ENCODE data around the gene ACTL10. TPM values are rescaled to one million over a fixed set of nuclear protein-coding genes. Genes with fewer than 3 reads are reported as not detected.

Gene ACTL10
- total RNA-seq, 2 experiments from 2014 or later = 3.7 to 3.9 TPM

DNA sequence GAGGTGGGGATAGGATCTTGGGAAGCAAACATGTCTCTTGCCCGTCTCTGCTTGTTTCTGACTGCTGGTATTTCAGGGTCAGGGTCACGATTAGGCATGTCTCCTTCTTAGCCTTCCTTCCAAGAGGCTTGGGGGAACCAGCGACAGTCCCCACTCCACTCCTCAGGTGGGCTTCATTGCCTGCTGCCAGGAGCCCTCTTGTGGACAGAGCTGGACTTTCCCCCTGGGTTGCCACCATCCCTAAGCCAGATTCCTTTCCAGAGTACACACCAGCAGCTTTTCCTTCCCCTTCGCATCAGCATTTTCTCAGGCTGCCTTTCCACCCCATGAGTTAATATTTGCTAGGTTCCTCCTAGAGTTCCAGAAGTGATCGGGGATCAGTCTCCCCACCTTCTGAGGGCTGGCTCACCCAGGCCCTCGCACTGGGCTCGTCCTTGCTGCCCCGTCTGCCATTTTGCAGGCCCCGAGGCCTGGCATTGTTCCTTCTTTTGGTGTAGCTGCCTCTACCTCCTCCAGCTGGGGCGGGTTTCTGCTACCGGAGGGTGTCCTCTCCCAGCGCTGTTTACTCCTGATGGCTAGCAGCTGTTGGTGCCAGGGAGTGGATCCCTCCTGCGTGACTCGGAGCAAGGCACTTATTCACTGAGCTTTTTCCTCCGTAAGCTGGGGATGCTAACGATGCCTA is 13.4 kb upstream of the ACTL10 start:
- ATAC-seq (peak; percentile 68), DNase-seq (peak; percentile 70)
- no peaks in the 10 kb centered on the region for H3K36me3 Mint-ChIP-seq
- H3K27ac Mint-ChIP-seq = no peak overlapping the region
- H3K4me1 Mint-ChIP-seq = peaks cover 34% of the 10 kb centered on the region
- H3K9me3 Mint-ChIP-seq (ENCODE audit: low read depth) = no peaks in the 10 kb centered on the region
- H3K4me3 Mint-ChIP-seq = no peak overlapping the region
- CTCF ChIA-PET = interaction anchor here (0.6 to 7.7 kb wide), 10 partner anchors 11 to 252 kb away, joined by 3 to 67 read pairs (median 6); partner anchors contain the start of genes ACTL10, C20orf144, CBFA2T2 and CDK5RAP1
- H3K27me3 Mint-ChIP-seq = no peaks in the 10 kb centered on the region

DNA sequence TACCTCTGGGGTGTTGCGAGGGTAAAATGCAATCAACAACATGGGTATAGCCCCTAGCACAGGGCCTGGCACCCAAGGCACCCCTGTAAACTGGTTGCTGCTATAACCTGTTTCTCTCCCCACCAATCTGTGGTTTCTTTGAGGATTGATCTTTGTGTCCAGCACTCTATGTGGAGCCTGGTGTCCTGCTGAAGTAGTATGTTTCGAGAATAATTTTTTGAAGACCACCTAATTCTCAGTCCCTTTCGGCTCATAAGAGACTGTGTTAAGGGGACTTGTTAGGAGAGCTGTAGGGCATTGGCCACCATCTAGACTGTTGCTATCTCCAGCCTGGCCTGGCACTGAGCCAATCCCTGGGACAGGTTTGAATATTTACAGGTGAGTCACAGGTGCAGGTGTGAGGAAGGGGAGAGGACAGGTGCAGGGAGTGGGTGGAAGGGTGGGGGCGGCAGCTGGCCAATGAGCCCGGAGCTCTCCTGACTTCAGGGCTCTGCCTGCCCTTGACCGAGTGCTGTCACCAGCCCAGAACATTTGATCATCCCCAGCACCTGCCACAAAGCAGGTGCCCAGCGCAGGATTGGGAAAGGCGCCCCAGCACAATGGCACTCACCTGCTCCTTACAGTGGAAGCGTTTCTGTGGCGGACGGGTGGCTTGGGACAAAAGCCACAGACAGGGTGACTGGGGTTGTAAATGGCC is 12.7 kb upstream of the ACTL10 start:
- CTCF ChIA-PET = interaction anchor here (0.6 to 7.7 kb wide), 10 partner anchors 11 to 252 kb away, joined by 3 to 67 read pairs (median 6); partner anchors contain the start of genes ACTL10, C20orf144, CBFA2T2 and CDK5RAP1
- peak; percentile 38 for DNase-seq
- no peak overlapping the region for H3K4me3 Mint-ChIP-seq
- H3K9me3 Mint-ChIP-seq (ENCODE audit: low read depth) = no peaks in the 10 kb centered on the region
- H3K27ac Mint-ChIP-seq = no peak overlapping the region
- no peaks in the 10 kb centered on the region for H3K27me3 Mint-ChIP-seq
- peaks cover 29% of the 10 kb centered on the region for H3K4me1 Mint-ChIP-seq
- H3K36me3 Mint-ChIP-seq = no peaks in the 10 kb centered on the region
- ATAC-seq = no peak

DNA sequence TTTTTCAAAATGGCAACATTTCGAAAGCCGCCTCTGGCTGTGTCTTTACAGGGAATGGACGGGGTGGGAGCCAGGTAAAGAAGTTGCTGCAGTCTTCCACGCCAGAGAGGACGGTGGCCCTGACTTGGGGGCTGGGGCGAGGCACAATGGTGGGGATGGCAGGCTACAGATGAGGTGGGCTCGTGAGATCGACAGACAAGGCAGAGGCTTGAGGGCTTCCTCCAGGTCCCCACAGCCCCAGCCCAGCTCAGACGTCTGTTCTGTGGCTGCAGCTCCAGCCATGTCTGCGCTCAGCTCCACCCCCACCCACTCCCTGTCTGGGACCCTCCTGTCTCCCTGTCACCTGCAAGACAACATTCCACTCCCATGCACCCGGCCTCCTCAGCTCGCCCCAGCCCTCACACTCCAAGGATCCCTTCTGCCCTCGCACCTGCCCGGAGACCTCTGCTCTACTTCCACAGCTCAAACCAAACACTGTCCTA is 12.0 kb upstream of the ACTL10 start:
- CTCF ChIA-PET = interaction anchor here (1.7 to 7.7 kb wide), 2 partner anchors 11 to 165 kb away, joined by 6 to 67 read pairs; partner anchors contain the start of genes ACTL10, C20orf144 and CBFA2T2
- Mint-ChIP-seq H3K36me3 (no peaks in the 10 kb centered on the region), H3K27me3 (no peaks in the 10 kb centered on the region), H3K9me3 (ENCODE audit: low read depth) (no peaks in the 10 kb centered on the region), H3K4me3 (no peak overlapping the region), H3K4me1 (peaks cover 22% of the 10 kb centered on the region), H3K27ac (no peak overlapping the region)
- DNase-seq (no peak), ATAC-seq (no peak)

DNA sequence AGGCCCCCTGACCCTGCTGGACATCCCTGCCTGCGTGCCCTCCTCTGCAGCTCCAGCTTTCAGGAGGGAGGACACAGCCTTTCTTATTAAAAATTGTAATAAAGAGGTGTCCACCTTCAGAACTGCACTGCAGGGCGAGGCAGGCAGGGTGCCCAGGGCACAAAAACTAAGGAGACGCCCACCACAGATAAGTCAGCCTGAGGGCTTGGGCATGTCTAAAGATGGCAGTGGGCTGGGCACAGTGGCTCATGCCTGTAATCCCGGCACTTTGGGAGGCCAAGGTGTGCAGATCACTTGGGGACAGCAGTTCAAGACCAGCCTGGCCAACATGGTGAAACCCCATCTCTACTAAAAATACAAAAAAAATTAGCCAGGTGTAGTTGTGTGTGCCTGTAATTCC is 11.6 kb upstream of the ACTL10 start:
- Mint-ChIP-seq H3K4me3 (no peak overlapping the region), H3K27me3 (no peaks in the 10 kb centered on the region), H3K4me1 (peaks cover 22% of the 10 kb centered on the region), H3K9me3 (ENCODE audit: low read depth) (no peaks in the 10 kb centered on the region), H3K36me3 (no peaks in the 10 kb centered on the region), H3K27ac (no peak overlapping the region)
- ATAC-seq (no peak), DNase-seq (no peak)
- CTCF ChIA-PET = interaction anchor here (0.6 to 7.7 kb wide), 2 partner anchors 11 to 140 kb away, joined by 4 to 67 read pairs; partner anchors contain the start of genes ACTL10 and C20orf144

DNA sequence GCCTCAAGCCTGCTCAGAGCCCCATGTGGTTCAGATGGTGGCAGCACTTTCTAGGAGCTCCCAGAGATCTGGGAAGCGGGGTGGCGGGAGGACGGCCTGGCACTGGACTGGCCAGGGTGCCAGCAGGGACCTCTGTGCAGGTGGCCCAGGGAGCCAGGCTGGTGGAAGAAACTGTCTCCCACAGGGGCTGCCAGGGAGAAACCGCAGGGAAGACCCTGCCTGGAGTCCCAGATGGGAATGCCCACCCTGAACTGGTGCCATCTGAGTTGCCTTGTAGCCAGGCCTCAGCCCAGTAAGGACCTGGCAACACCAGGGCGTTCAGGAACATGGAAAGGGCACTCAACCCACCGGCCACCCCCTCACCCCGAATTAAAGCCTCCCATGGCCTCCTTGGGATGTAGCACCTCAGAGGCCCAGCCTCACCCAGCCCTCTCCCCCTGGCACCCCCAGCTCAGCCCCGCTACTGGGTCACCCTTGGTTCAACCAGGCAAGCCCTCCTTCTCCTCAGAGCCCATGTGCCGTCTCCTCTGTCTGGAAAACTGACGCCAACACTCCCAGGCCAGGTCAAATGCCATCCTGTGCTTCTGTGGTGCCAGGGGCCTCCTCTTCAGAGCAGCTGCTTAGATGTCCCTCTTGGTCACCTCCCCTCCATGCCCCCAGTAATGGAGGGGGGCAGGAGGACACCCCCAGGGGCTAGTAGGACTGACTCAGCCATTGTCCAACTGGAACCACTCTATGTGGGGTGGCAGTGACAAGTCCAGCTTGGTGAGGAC is 10.5 kb upstream of the ACTL10 start:
- H3K27me3 Mint-ChIP-seq = no peaks in the 10 kb centered on the region
- H3K4me3 Mint-ChIP-seq = no peak overlapping the region
- no peak overlapping the region for H3K27ac Mint-ChIP-seq
- peaks cover 22% of the 10 kb centered on the region for H3K4me1 Mint-ChIP-seq
- no peaks in the 10 kb centered on the region for H3K36me3 Mint-ChIP-seq
- DNase-seq (no peak), ATAC-seq (no peak)
- CTCF ChIA-PET = interaction anchor here (1.2 to 7.7 kb wide), 2 partner anchors 10 to 199 kb away, joined by 4 to 67 read pairs; partner anchors contain the start of genes ACTL10 and C20orf144
- H3K9me3 Mint-ChIP-seq (ENCODE audit: low read depth) = no peaks in the 10 kb centered on the region

DNA sequence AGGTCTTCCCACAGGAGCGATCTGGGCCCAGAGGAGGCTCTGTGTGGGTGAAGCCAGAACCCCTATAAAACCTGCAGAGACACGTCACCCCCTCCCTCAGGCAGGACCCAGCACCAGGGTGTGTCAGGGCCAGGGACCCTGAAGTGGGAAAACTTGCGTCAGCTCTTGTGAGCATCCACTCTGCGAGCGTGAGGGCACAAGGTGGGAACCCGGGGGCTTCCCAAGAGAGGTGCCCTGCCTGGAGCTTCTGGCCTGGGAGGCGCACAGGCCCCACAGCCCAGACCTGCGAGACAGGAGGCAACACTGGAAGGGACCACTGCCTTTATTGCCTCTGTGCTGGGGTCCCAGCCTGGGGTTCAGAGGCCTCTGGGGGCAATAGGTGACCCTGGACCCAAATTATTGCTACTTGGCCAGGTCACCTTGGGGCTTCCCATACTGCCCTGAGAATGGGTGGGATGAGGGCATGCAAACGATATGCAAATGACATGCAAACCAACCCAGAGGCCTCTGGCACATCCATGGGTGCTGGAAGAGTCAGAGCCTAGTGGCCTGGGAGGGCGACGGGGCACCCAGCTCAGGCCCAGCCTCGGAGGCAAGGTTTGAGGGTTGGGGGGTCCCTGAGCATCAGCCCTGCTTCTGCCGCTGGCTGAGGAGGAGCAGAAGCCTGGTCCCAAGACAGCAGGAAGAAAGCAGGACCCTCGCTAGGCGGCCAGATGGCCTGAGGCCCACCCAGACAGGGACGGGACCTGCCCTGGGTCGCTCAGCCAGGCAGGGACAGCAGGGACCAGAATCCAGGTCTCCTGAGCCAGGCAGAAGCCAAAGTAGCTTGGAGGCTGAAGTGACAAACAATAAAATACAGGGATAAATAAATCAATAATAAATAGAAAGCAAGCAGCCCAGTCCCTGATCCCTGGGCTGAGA is 9.7 kb upstream of the ACTL10 start:
- Mint-ChIP-seq H3K27ac (no peak overlapping the region), H3K36me3 (no peaks in the 10 kb centered on the region), H3K4me1 (peaks cover 14% of the 10 kb centered on the region), H3K27me3 (no peaks in the 10 kb centered on the region), H3K9me3 (ENCODE audit: low read depth) (no peaks in the 10 kb centered on the region), H3K4me3 (no peak overlapping the region)
- CTCF ChIA-PET = interaction anchor here (1.2 to 7.7 kb wide), 2 partner anchors 9 to 200 kb away, joined by 4 to 67 read pairs; partner anchors contain the start of genes ACTL10 and C20orf144
- no peak for ATAC-seq
- DNase-seq = no peak

DNA sequence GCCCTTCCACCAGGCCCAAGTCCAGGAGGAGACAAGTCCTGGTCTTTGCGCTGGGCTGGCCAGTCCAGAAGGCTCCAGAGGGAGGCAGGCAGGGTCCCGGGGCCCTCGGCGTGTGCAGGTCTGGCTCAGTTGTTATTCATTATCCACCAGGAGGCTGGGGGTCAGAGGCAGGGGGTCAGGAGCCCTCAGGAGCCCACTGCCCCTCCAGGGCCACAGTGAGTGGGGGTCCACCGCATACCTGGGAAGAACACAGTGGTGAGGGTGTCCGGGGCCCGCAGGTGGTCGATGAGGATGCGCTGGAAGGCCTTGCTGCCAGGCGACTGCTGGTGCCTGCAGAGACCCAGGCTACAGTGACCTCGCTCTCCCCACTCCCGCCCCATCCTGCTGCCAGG is 9.0 kb upstream of the ACTL10 start:
- DNase-seq (no peak), ATAC-seq (no peak)
- H3K4me1 Mint-ChIP-seq = peaks cover 12% of the 10 kb centered on the region
- H3K27ac Mint-ChIP-seq = no peak overlapping the region
- CTCF ChIA-PET = interaction anchor here (7.7 kb wide), 1 partner anchor 8 kb away, joined by 67 read pairs; the partner anchor contains the start of genes ACTL10 and C20orf144
- no peaks in the 10 kb centered on the region for H3K27me3 Mint-ChIP-seq
- H3K4me3 Mint-ChIP-seq = no peak overlapping the region
- no peaks in the 10 kb centered on the region for H3K9me3 Mint-ChIP-seq (ENCODE audit: low read depth)
- no peaks in the 10 kb centered on the region for H3K36me3 Mint-ChIP-seq

DNA sequence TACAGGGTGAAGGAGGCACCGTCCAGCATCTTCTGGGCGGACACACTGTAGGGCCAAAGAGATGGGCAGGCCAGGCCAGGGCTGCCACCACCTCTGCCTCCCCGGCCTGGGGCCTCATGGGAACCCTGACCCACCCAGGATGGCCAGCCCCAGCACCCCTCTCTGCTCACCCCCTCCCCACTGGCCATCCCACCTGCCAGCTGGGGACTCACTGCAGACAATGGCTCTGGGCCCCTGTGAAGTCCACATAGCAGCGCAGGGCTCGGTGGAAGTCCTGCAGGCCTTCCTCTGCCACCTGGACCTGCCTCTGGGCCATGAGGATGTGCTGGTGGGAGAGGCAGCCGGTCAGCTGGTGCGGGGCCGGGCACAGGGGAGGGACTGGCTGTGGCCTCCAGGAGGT is 8.2 kb upstream of the ACTL10 start:
- CTCF ChIA-PET = interaction anchor here (7.7 kb wide), 1 partner anchor 7 kb away, joined by 67 read pairs; the partner anchor contains the start of genes ACTL10 and C20orf144
- no peak for DNase-seq
- H3K4me3 Mint-ChIP-seq = no peak overlapping the region
- no peaks in the 10 kb centered on the region for H3K36me3 Mint-ChIP-seq
- peaks cover 9% of the 10 kb centered on the region for H3K4me1 Mint-ChIP-seq
- no peak for ATAC-seq
- no peaks in the 10 kb centered on the region for H3K9me3 Mint-ChIP-seq (ENCODE audit: low read depth)
- H3K27me3 Mint-ChIP-seq = no peaks in the 10 kb centered on the region
- H3K27ac Mint-ChIP-seq = no peak overlapping the region

DNA sequence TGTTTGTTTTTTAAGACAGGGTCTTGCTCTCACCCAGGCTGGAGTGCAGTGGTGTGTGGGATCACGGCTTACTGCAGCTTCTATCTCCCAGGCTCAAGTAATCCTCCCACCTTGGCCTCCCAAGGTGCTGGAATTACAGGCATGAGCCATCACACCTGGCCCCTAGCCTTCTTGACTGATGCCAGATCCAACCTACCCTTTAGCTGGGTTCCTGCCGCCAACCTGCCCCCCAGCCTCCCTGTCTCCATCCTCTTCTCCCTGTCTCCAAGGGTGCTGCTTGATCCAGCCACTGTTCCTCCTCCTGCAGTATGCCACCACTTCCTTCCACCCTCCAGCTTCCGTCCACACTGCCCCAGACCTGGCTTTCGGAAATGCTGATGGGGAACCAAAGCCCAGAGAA is 7.8 kb upstream of the ACTL10 start:
- no peak overlapping the region for H3K4me3 Mint-ChIP-seq
- H3K27me3 Mint-ChIP-seq = no peaks in the 10 kb centered on the region
- peaks cover 9% of the 10 kb centered on the region for H3K4me1 Mint-ChIP-seq
- no peak for DNase-seq
- no peaks in the 10 kb centered on the region for H3K36me3 Mint-ChIP-seq
- CTCF ChIA-PET = interaction anchor here (7.7 kb wide), 1 partner anchor 7 kb away, joined by 67 read pairs; the partner anchor contains the start of genes ACTL10 and C20orf144
- H3K9me3 Mint-ChIP-seq (ENCODE audit: low read depth) = no peaks in the 10 kb centered on the region
- no peak for ATAC-seq
- no peak overlapping the region for H3K27ac Mint-ChIP-seq

DNA sequence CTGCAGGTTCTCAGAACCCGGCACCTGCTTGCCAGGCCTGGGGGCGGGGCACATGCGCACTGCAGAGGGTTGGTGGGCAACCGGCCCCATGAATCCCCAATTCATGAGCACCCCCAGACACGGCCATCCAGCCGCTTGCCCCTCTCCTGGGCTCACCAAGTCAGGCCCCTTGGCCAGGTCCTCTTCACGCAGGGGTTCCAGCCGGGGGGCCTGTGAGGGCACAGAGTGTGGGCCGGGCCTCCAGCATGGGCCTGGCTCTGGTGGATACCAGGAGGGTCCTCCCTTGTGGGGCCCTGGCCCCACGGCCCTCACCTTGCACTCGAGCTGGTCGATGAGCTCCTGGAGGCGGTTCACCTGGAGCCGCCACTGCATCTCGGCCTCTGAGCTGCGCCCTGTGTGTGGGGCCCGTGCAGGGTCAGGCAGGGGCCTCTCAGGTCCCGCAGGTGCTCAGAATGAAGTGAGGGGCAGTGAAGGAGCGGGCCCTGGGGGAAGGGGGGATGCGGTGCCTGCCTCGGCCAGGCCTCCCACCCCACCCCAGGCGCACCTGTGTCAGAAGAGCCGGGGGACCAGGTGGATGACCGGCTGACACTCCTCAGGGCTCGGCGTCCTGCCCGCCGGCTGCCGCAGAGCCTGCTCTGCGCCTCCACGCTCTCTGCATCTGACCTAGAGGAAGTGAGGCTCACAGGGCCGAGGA is 7.3 kb upstream of the ACTL10 start:
- Mint-ChIP-seq H3K27ac (no peak overlapping the region), H3K27me3 (no peaks in the 10 kb centered on the region), H3K4me3 (no peak overlapping the region), H3K9me3 (ENCODE audit: low read depth) (no peaks in the 10 kb centered on the region), H3K4me1 (peaks cover 14% of the 10 kb centered on the region), H3K36me3 (no peaks in the 10 kb centered on the region)
- ATAC-seq (no peak), DNase-seq (no peak)
- CTCF ChIA-PET = no interaction called here

DNA sequence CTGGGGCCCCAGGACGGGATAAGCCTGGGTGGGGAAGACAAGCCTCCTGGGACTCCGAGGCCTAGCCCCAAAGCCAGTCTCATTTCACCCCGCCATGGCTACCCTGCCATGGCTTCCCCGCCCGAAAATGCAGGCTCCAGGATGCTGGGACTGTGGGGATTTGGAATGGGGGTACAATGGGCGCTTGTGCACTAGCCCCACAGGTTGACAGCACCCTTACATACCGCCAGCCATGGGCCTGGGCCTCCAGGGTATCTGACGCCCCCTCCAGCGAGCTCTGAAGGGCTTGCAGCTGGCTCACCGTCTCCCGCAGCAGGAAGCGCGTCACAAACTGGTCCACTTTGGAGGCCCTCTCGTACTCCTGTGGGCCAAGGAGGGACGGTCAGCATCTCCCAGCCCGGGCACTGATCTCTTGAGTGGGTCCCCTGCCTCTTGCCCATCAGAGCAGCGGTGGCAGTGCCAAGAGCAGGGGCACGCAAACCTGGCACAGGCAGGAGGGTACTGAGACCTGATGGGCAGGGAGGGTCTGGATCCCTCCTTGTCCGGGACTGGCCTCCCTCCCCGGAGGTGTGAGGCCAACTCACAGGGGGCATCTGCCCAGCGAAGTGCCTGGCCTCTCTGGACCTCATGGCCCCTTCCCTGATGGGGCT is 6.6 kb upstream of the ACTL10 start:
- DNase-seq (no peak), ATAC-seq (no peak)
- CTCF ChIA-PET = no interaction called here
- Mint-ChIP-seq H3K9me3 (ENCODE audit: low read depth) (no peaks in the 10 kb centered on the region), H3K36me3 (no peaks in the 10 kb centered on the region), H3K27me3 (no peaks in the 10 kb centered on the region), H3K4me1 (peaks cover 20% of the 10 kb centered on the region), H3K4me3 (no peak overlapping the region), H3K27ac (no peak overlapping the region)

All from activated CD8-positive, alpha-beta memory T cell treated with anti-CD3 and anti-CD28 coated beads, Interleukin-2, amount 10 ng/mL, durations not matched to agents 7 days and 5 days (primary cell).